MCF 10A (cell line): ENCODE data around the gene ACP2. TPM values are rescaled to one million over a fixed set of nuclear protein-coding genes. Genes with fewer than 3 reads are reported as not detected.
A peak's percentile ranks its signal among the peaks of the same experiment; 100 is the strongest.

Experiments
- BruUV-seq: library from RNA; stranded (reverse); fragments of 400-500 nt; replicated peaks from 2 replicates; lab custom pipeline; 2021; lab: Mats Ljungman, UMichigan
- CTCF ChIA-PET: fragments of 300-600 bp; sonication (Branson Sonifier 250); formaldehyde crosslinking; extraction: SDS; loops from one replicate; lab custom pipeline; 2021; ENCODE audit warnings: antibody characterized with exemption, inconsistent platforms; lab: Yijun Ruan, JAX
- POLR2A ChIA-PET: fragments of 300-600, 350-650 bp; sonication (Branson Sonifier 250); formaldehyde crosslinking; extraction: SDS; loops from one replicate; lab custom pipeline; 2020; ENCODE audit warnings: antibody characterized with exemption, inconsistent platforms; lab: Yijun Ruan, JAX
- DNase-seq: peaks from one replicate; pipeline ENCODE4 v3.0.0-alpha.2; 2018; ENCODE audit not compliant: unreplicated experiment
- H3K27ac Mint-ChIP-seq: one replicate; pipeline ENCODE4 v1.8.0; 2022; ENCODE audit warnings: mild to moderate bottlenecking, low read depth, mixed read lengths; ENCODE audit not compliant: unreplicated experiment
- H3K27me3 Mint-ChIP-seq: one replicate; pipeline ENCODE4 v1.8.0; 2022; ENCODE audit warnings: mixed read lengths; ENCODE audit not compliant: insufficient read depth, unreplicated experiment
- H3K36me3 Mint-ChIP-seq: one replicate; pipeline ENCODE4 v1.8.0; 2022; ENCODE audit warnings: mild to moderate bottlenecking, moderate library complexity, mixed read lengths; ENCODE audit not compliant: insufficient read depth, unreplicated experiment
- H3K4me1 Mint-ChIP-seq: one replicate; pipeline ENCODE4 v1.8.0; 2022; ENCODE audit warnings: mixed read lengths; ENCODE audit not compliant: insufficient read depth, unreplicated experiment
- H3K4me3 Mint-ChIP-seq: one replicate; pipeline ENCODE4 v1.8.0; 2022; ENCODE audit warnings: mild to moderate bottlenecking, moderate library complexity, mixed read lengths; ENCODE audit not compliant: unreplicated experiment
- H3K9me3 Mint-ChIP-seq: one replicate; pipeline ENCODE4 v1.8.0; 2022; ENCODE audit warnings: mixed read lengths; ENCODE audit not compliant: unreplicated experiment
- intact Hi-C: fragments of 100-400 bp; cut with micrococcal nuclease; formaldehyde crosslinking; loops from 2 replicates; pipeline ENCODE4 v1.14.1; 2022
- total RNA-seq: library from RNA; stranded (reverse); gene quantifications from 2 replicates; pipeline ENCODE4 v1.2.3, GENCODE V29; 2022
- TF ChIP-seq, protein P1 (sequence below): fragments of 200-600 bp; IDR thresholded peaks from one replicate; pipeline ENCODE4 v1.8.0; 2022; ENCODE audit warnings: antibody characterized with exemption, mild to moderate bottlenecking; ENCODE audit not compliant: unreplicated experiment

ACP2 gene
- total RNA-seq, 1 experiment from 2014 or later: 18.7 TPM

DNA sequence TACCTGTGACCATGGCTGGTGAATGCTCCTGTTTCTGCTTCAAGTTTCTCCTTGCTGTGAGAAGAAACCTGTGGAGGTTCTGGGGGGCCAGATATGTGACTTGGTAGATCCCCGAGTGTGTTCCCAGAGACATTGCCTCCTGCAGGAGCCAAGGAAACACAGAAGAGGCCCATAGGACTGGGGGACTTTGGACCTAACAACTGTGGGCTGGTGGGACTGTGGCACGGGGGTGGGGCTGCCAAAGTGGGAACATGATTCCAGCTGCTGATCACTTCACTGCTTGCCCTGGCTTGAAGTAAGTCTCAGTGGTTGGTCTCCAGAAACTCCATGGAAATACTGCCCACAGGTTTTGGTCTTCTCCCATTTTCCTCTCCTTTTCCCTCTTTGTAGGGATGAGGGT lies 5.0 kb upstream of the ACP2 start:
- Mint-ChIP-seq H3K4me1 (peaks cover 18% of the 10 kb centered on the region), H3K36me3 (no peaks in the 10 kb centered on the region), H3K4me3 (no peak overlapping the region), H3K27ac (no peak overlapping the region), H3K27me3 (no peaks in the 10 kb centered on the region), H3K9me3 (no peaks in the 10 kb centered on the region)
- intact Hi-C loops: no loop called here
- ChIA-PET POLR2A (interaction anchor here (0.9 to 1.4 kb wide), 2 partner anchors 10 to 12 kb away, joined by 3 read pairs; no protein-coding TSS in a partner anchor), CTCF (no interaction called here)
- TF ChIP-seq, protein P1, sequence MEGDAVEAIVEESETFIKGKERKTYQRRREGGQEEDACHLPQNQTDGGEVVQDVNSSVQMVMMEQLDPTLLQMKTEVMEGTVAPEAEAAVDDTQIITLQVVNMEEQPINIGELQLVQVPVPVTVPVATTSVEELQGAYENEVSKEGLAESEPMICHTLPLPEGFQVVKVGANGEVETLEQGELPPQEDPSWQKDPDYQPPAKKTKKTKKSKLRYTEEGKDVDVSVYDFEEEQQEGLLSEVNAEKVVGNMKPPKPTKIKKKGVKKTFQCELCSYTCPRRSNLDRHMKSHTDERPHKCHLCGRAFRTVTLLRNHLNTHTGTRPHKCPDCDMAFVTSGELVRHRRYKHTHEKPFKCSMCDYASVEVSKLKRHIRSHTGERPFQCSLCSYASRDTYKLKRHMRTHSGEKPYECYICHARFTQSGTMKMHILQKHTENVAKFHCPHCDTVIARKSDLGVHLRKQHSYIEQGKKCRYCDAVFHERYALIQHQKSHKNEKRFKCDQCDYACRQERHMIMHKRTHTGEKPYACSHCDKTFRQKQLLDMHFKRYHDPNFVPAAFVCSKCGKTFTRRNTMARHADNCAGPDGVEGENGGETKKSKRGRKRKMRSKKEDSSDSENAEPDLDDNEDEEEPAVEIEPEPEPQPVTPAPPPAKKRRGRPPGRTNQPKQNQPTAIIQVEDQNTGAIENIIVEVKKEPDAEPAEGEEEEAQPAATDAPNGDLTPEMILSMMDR: no peak
- no peak for DNase-seq
- BruUV-seq: no TSS peak

- intact Hi-C loops: no loop called here
- H3K27ac Mint-ChIP-seq: no peak overlapping the region
- no peaks in the 10 kb centered on the region for H3K9me3 Mint-ChIP-seq
- TF ChIP-seq, protein P1: no peak
- ChIA-PET POLR2A (interaction anchor here (0.6 to 1.0 kb wide), 3 partner anchors 10 to 36 kb away, joined by 3 read pairs; no protein-coding TSS in a partner anchor), CTCF (interaction anchor here (0.6 to 0.7 kb wide), 2 partner anchors 120 to 158 kb away, joined by 3 read pairs; no protein-coding TSS in a partner anchor)
- H3K27me3 Mint-ChIP-seq: no peaks in the 10 kb centered on the region
- no TSS peak for BruUV-seq
- H3K36me3 Mint-ChIP-seq: no peaks in the 10 kb centered on the region
- H3K4me3 Mint-ChIP-seq: no peak overlapping the region
- H3K4me1 Mint-ChIP-seq: peaks cover 10% of the 10 kb centered on the region
- no peak for DNase-seq
Observed at GRCh38 chr11:47251751-47252150, 3.1 kb upstream of the ACP2 start.

- BruUV-seq: no TSS peak
- DNase-seq: no peak
- POLR2A ChIA-PET: interaction anchor here (0.5 to 4.0 kb wide), 17 partner anchors 9 to 403 kb away, joined by 3 to 40 read pairs (median 8); partner anchors contain the start of genes CSTPP1, DDB2, MADD and NR1H3
- H3K9me3 Mint-ChIP-seq: no peaks in the 10 kb centered on the region
- no peaks in the 10 kb centered on the region for H3K27me3 Mint-ChIP-seq
- peaks cover 15% of the 10 kb centered on the region for H3K36me3 Mint-ChIP-seq
- intact Hi-C loops: loop anchor here (2.0 kb wide), 1 partner anchor 73 kb away; the partner anchor contains the start of gene ARFGAP2
- peaks cover 4% of the 10 kb centered on the region for H3K4me1 Mint-ChIP-seq
- TF ChIP-seq, protein P1: no peak
- H3K4me3 Mint-ChIP-seq: peak overlapping the region; percentile 91
- no peak overlapping the region for H3K27ac Mint-ChIP-seq
- CTCF ChIA-PET: interaction anchor here (0.8 to 3.7 kb wide), 6 partner anchors 10 to 104 kb away, joined by 3 to 33 read pairs (median 6); partner anchors contain the start of gene NR1H3
Observed at GRCh38 chr11:47249378-47249715, 733 bp upstream of the ACP2 start.

- H3K36me3 Mint-ChIP-seq: peaks cover 21% of the 10 kb centered on the region
- intact Hi-C loops: loop anchor here (2.0 kb wide), 1 partner anchor 71 kb away; the partner anchor contains the start of gene ARFGAP2
- H3K4me3 Mint-ChIP-seq: peak overlapping the region; percentile 91
- POLR2A ChIA-PET: interaction anchor here (0.6 to 4.0 kb wide), 22 partner anchors 9 to 312 kb away, joined by 3 to 40 read pairs (median 6); partner anchors contain the start of genes ARFGAP2, CSTPP1, DDB2 and MADD
- TF ChIP-seq, protein P1: no peak
- H3K27me3 Mint-ChIP-seq: no peaks in the 10 kb centered on the region
- H3K4me1 Mint-ChIP-seq: peaks cover 4% of the 10 kb centered on the region
- TSS peak; percentile 80 for BruUV-seq
- H3K9me3 Mint-ChIP-seq: no peaks in the 10 kb centered on the region
- DNase-seq: no peak
- CTCF ChIA-PET: interaction anchor here (0.6 to 3.7 kb wide), 16 partner anchors 11 to 273 kb away, joined by 3 to 33 read pairs (median 6); partner anchors contain the start of genes ARFGAP2, DDB2 and NR1H3
- peak overlapping the region; percentile 98 for H3K27ac Mint-ChIP-seq
Observed at GRCh38 chr11:47248304-47248663, 330 bp downstream of the ACP2 start.
